ENCODE data around the gene SHLD2.
A peak's percentile ranks its signal among the peaks of the same experiment; 100 is the strongest.
"Not testable (repeated sequence)": the region's sequence is repeated elsewhere in the genome, so short reads cannot be mapped to it uniquely, and the experiment has no call there.

SHLD2 gene

GRCh38 chr10:87072449-87072848 lies 22.6 kb upstream of the SHLD2 start:
- H3K4me1 Mint-ChIP-seq: peaks cover 8% of the 10 kb centered on the region
- H3K27me3 Mint-ChIP-seq: no peaks in the 10 kb centered on the region
- no peaks in the 10 kb centered on the region for H3K9me3 Mint-ChIP-seq
- ATAC-seq (replicated peaks; ENCODE audit: extremely low read depth, poor library complexity, severe bottlenecking): no peak
- no peak for DNase-seq (ENCODE audit: low spot score in 2 of 2)
- H3K36me3 Mint-ChIP-seq (ENCODE audit: insufficient read depth): peaks cover 45% of the 10 kb centered on the region
- H3K4me3 Mint-ChIP-seq: no peak overlapping the region
- no peak overlapping the region for H3K27ac Mint-ChIP-seq (ENCODE audit: low read depth)

GRCh38 chr10:87076421-87076820 lies 18.6 kb upstream of the SHLD2 start:
- not testable (repeated sequence) for ATAC-seq (replicated peaks; ENCODE audit: extremely low read depth, poor library complexity, severe bottlenecking); H3K27me3 Mint-ChIP-seq; DNase-seq (ENCODE audit: low spot score in 2 of 2); H3K4me3 Mint-ChIP-seq; H3K9me3 Mint-ChIP-seq
- Mint-ChIP-seq H3K4me1 (peaks cover 12% of the 10 kb centered on the region), H3K36me3 (ENCODE audit: insufficient read depth) (peaks cover 27% of the 10 kb centered on the region), H3K27ac (ENCODE audit: low read depth) (peak overlapping the region; percentile 44)

GRCh38 chr10:87079106-87079836 lies 15.7 kb upstream of the SHLD2 start:
- Mint-ChIP-seq H3K27me3 (no peaks in the 10 kb centered on the region), H3K36me3 (ENCODE audit: insufficient read depth) (peaks cover 9% of the 10 kb centered on the region), H3K9me3 (no peaks in the 10 kb centered on the region), H3K27ac (ENCODE audit: low read depth) (no peak overlapping the region), H3K4me1 (peaks cover 30% of the 10 kb centered on the region), H3K4me3 (no peak overlapping the region)
- DNase-seq (ENCODE audit: low spot score in 2 of 2): no peak
- ATAC-seq (replicated peaks; ENCODE audit: extremely low read depth, poor library complexity, severe bottlenecking): no peak

GRCh38 chr10:87080621-87081020 lies 14.4 kb upstream of the SHLD2 start:
- not testable (repeated sequence) for ATAC-seq (replicated peaks; ENCODE audit: extremely low read depth, poor library complexity, severe bottlenecking); DNase-seq (ENCODE audit: low spot score in 2 of 2); H3K27me3 Mint-ChIP-seq; H3K9me3 Mint-ChIP-seq; H3K27ac Mint-ChIP-seq (ENCODE audit: low read depth); H3K4me3 Mint-ChIP-seq; H3K36me3 Mint-ChIP-seq (ENCODE audit: insufficient read depth)
- peaks cover 40% of the 10 kb centered on the region for H3K4me1 Mint-ChIP-seq

- DNase-seq (ENCODE audit: low spot score in 2 of 2); H3K36me3 Mint-ChIP-seq (ENCODE audit: insufficient read depth); H3K27me3 Mint-ChIP-seq; ATAC-seq (replicated peaks; ENCODE audit: extremely low read depth, poor library complexity, severe bottlenecking); H3K27ac Mint-ChIP-seq (ENCODE audit: low read depth); H3K9me3 Mint-ChIP-seq; H3K4me3 Mint-ChIP-seq: not testable (repeated sequence)
- peaks cover 49% of the 10 kb centered on the region for H3K4me1 Mint-ChIP-seq
These were observed 13.4 kb upstream of the SHLD2 start for GRCh38 chr10:87081574-87081973.

GRCh38 chr10:87082219-87082618 lies 12.8 kb upstream of the SHLD2 start:
- peak overlapping the region; percentile 93 for H3K27ac Mint-ChIP-seq (ENCODE audit: low read depth)
- not testable (repeated sequence) for ATAC-seq (replicated peaks; ENCODE audit: extremely low read depth, poor library complexity, severe bottlenecking); H3K4me3 Mint-ChIP-seq; H3K9me3 Mint-ChIP-seq; H3K27me3 Mint-ChIP-seq; H3K36me3 Mint-ChIP-seq (ENCODE audit: insufficient read depth); DNase-seq (ENCODE audit: low spot score in 2 of 2)
- H3K4me1 Mint-ChIP-seq: peaks cover 54% of the 10 kb centered on the region

- Mint-ChIP-seq H3K4me3 (peak overlapping the region; percentile 23), H3K27ac (ENCODE audit: low read depth) (peak overlapping the region; percentile 93), H3K4me1 (peaks cover 57% of the 10 kb centered on the region)
- ATAC-seq (replicated peaks; ENCODE audit: extremely low read depth, poor library complexity, severe bottlenecking) (peak; percentile 84), DNase-seq (ENCODE audit: low spot score in 2 of 2) (peak in 1 of 2 donors; percentile 27)
- not testable (repeated sequence) for H3K9me3 Mint-ChIP-seq; H3K27me3 Mint-ChIP-seq; H3K36me3 Mint-ChIP-seq (ENCODE audit: insufficient read depth)
These were observed 11.3 kb upstream of the SHLD2 start for GRCh38 chr10:87083576-87084290.

GRCh38 chr10:87084291-87084782 lies 10.7 kb upstream of the SHLD2 start:
- H3K4me1 Mint-ChIP-seq: peaks cover 60% of the 10 kb centered on the region
- peak overlapping the region; percentile 23 for H3K4me3 Mint-ChIP-seq
- not testable (repeated sequence) for DNase-seq (ENCODE audit: low spot score in 2 of 2); H3K36me3 Mint-ChIP-seq (ENCODE audit: insufficient read depth); H3K27me3 Mint-ChIP-seq; H3K9me3 Mint-ChIP-seq
- ATAC-seq (replicated peaks; ENCODE audit: extremely low read depth, poor library complexity, severe bottlenecking): peak; percentile 82
- H3K27ac Mint-ChIP-seq (ENCODE audit: low read depth): peak overlapping the region; percentile 93

- Mint-ChIP-seq H3K27me3 (no peaks in the 10 kb centered on the region), H3K27ac (ENCODE audit: low read depth) (peak overlapping the region; percentile 93), H3K9me3 (no peaks in the 10 kb centered on the region), H3K4me1 (peaks cover 70% of the 10 kb centered on the region), H3K4me3 (no peak overlapping the region), H3K36me3 (ENCODE audit: insufficient read depth) (peaks cover 12% of the 10 kb centered on the region)
- DNase-seq (ENCODE audit: low spot score in 2 of 2) (no peak), ATAC-seq (replicated peaks; ENCODE audit: extremely low read depth, poor library complexity, severe bottlenecking) (no peak)
These were observed 9.5 kb upstream of the SHLD2 start for GRCh38 chr10:87085537-87085936.

- Mint-ChIP-seq H3K27me3 (no peaks in the 10 kb centered on the region), H3K9me3 (no peaks in the 10 kb centered on the region), H3K4me3 (no peak overlapping the region), H3K27ac (ENCODE audit: low read depth) (peak overlapping the region; percentile 17), H3K36me3 (ENCODE audit: insufficient read depth) (peaks cover 24% of the 10 kb centered on the region), H3K4me1 (peaks cover 77% of the 10 kb centered on the region)
- DNase-seq (ENCODE audit: low spot score in 2 of 2) (no peak), ATAC-seq (replicated peaks; ENCODE audit: extremely low read depth, poor library complexity, severe bottlenecking) (no peak)
These were observed 5.3 kb upstream of the SHLD2 start for GRCh38 chr10:87089746-87090145.

GRCh38 chr10:87090779-87091178 lies 4.2 kb upstream of the SHLD2 start:
- no peaks in the 10 kb centered on the region for H3K27me3 Mint-ChIP-seq
- H3K4me3 Mint-ChIP-seq: no peak overlapping the region
- no peak for DNase-seq (ENCODE audit: low spot score in 2 of 2)
- H3K9me3 Mint-ChIP-seq: no peaks in the 10 kb centered on the region
- H3K27ac Mint-ChIP-seq (ENCODE audit: low read depth): peak overlapping the region; percentile 78
- H3K36me3 Mint-ChIP-seq (ENCODE audit: insufficient read depth): peaks cover 29% of the 10 kb centered on the region
- ATAC-seq (replicated peaks; ENCODE audit: extremely low read depth, poor library complexity, severe bottlenecking): no peak
- peaks cover 72% of the 10 kb centered on the region for H3K4me1 Mint-ChIP-seq

GRCh38 chr10:87092376-87092860 lies 2.6 kb upstream of the SHLD2 start:
- Mint-ChIP-seq H3K9me3 (no peaks in the 10 kb centered on the region), H3K36me3 (ENCODE audit: insufficient read depth) (peaks cover 31% of the 10 kb centered on the region), H3K4me3 (peak overlapping the region; percentile 91), H3K27me3 (no peaks in the 10 kb centered on the region), H3K4me1 (peaks cover 59% of the 10 kb centered on the region), H3K27ac (ENCODE audit: low read depth) (peak overlapping the region; percentile 87)
- DNase-seq (ENCODE audit: low spot score in 2 of 2): no peak
- ATAC-seq (replicated peaks; ENCODE audit: extremely low read depth, poor library complexity, severe bottlenecking): no peak

Data from central memory CD8-positive, alpha-beta T cell (primary cell).